Common myeloid progenitor, CD34-positive (primary cell): ENCODE measurements around the gene MCC.

Experiments
- CTCF ChIA-PET: fragments of 350-600 bp; sonication (Branson Sonifier 250); formaldehyde crosslinking; loops from one replicate; lab custom pipeline; 2021; ENCODE audit warnings: antibody characterized with exemption; lab: Charles Lee
- POLR2A ChIA-PET: fragments of 350-600 bp; sonication (Branson Sonifier 250); formaldehyde crosslinking; loops from one replicate; lab custom pipeline; 2021; ENCODE audit warnings: antibody characterized with exemption; lab: Charles Lee
- DNase-seq, 3 donors: peaks; one replicate each; pipeline versions ENCODE4 v3.0.0 to v3.0.0-alpha.2; 2013
- H3K27ac ChIP-seq, 2 experiments: 1 replicate in 1 of 2; 2 replicates in 1 of 2; pipeline ENCODE4 v1.7.0; 2013; ENCODE audit warnings: inconsistent platforms in 2 of 2, low read length in 2 of 2, mild to moderate bottlenecking in 2 of 2, low read depth in 1 of 2, moderate library complexity in 1 of 2; ENCODE audit not compliant: severe bottlenecking in 2 of 2, insufficient read depth in 1 of 2, poor library complexity in 1 of 2
- H3K27me3 ChIP-seq, 5 experiments: replicated peaks in 2 of 5; 1 replicate in 3 of 5; 2 replicates in 2 of 5; pipeline versions ENCODE4 v1.6.1 to v1.7.0; 2013; ENCODE audit warnings: low read length in 4 of 5, mild to moderate bottlenecking in 2 of 5, moderate library complexity in 2 of 5, inconsistent platforms in 1 of 5; ENCODE audit not compliant: insufficient read depth in 5 of 5, control insufficient read depth in 4 of 5
- H3K36me3 ChIP-seq, 4 experiments: 1 replicate in 2 of 4; 2 replicates in 2 of 4; pipeline versions ENCODE4 v1.6.1 to v1.7.0; 2013; ENCODE audit warnings: low read length in 3 of 4, control low read depth in 1 of 4, mild to moderate bottlenecking in 1 of 4; ENCODE audit not compliant: control insufficient read depth in 4 of 4, insufficient read depth in 4 of 4
- H3K4me1 ChIP-seq, 4 experiments: 1 replicate in 3 of 4; 2 replicates in 1 of 4; pipeline versions ENCODE4 v1.6.1 to v1.7.1; 2013; ENCODE audit warnings: low read length in 3 of 4, mild to moderate bottlenecking in 3 of 4, control low read depth in 1 of 4, inconsistent platforms in 1 of 4, moderate library complexity in 1 of 4; ENCODE audit not compliant: control insufficient read depth in 4 of 4, insufficient read depth in 4 of 4; ENCODE audit errors: control extremely low read depth in 1 of 4
- H3K4me3 ChIP-seq, 7 experiments: 1 replicate in 4 of 7; 2 replicates in 3 of 7; pipeline versions ENCODE4 v1.5.1 to v1.7.0; 2013; ENCODE audit warnings: mild to moderate bottlenecking in 7 of 7, low read length in 6 of 7, moderate library complexity in 6 of 7, inconsistent platforms in 2 of 7, low read depth in 2 of 7, control low read depth in 1 of 7; ENCODE audit not compliant: insufficient read depth in 4 of 7, control insufficient read depth in 1 of 7; ENCODE audit errors: extremely low read depth in 1 of 7
- H3K9me3 ChIP-seq, 5 experiments: 1 replicate in 4 of 5; 2 replicates in 1 of 5; pipeline versions ENCODE4 v1.6.1 to v1.7.1; 2013; ENCODE audit warnings: low read length in 4 of 5, mild to moderate bottlenecking in 2 of 5, inconsistent platforms in 1 of 5, low read depth in 1 of 5, moderate library complexity in 1 of 5; ENCODE audit not compliant: control insufficient read depth in 4 of 5, insufficient read depth in 2 of 5; ENCODE audit errors: control extremely low read depth in 1 of 5
- WGBS: methylation state at CpG from one replicate; pipeline ENCODE4 v1.1.5; 2013; ENCODE audit not compliant: insufficient coverage; 5-methylcytosine and 5-hydroxymethylcytosine counted together

The MCC gene

DNA sequence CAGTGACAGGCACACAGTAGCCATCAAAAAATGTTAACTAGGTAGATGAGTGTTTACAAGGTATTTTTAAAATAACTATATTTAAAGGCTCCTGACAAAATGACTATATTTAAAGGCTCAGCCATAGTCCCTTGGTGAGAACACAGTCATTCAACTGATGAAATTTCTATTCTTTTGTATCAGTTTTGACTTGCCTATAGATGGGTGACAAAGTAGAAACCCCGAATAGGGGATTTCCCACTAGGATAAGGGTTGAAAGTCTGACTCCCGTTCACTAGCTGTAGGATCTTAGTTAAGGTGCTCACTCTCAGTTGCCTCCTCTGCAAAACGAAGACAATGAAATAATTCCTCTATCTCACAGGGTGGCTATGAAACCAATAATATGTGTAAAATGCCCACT, 271.7 kb downstream of the MCC start:
- no peaks in the 10 kb centered on the region for H3K36me3 ChIP-seq
- POLR2A ChIA-PET = no interaction called here
- H3K4me3 ChIP-seq = no peak overlapping the region
- no CpG with 5 or more reads among the region's 3 CpGs for WGBS
- peaks cover 0 to 2% (median 0%) of the 10 kb centered on the region in 5 experiments for H3K27me3 ChIP-seq
- no peak overlapping the region for H3K27ac ChIP-seq
- no peaks in the 10 kb centered on the region for H3K9me3 ChIP-seq
- peaks cover 0 to 13% (median 2%) of the 10 kb centered on the region in 4 experiments for H3K4me1 ChIP-seq
- CTCF ChIA-PET = no interaction called here
- no peak for DNase-seq

DNA sequence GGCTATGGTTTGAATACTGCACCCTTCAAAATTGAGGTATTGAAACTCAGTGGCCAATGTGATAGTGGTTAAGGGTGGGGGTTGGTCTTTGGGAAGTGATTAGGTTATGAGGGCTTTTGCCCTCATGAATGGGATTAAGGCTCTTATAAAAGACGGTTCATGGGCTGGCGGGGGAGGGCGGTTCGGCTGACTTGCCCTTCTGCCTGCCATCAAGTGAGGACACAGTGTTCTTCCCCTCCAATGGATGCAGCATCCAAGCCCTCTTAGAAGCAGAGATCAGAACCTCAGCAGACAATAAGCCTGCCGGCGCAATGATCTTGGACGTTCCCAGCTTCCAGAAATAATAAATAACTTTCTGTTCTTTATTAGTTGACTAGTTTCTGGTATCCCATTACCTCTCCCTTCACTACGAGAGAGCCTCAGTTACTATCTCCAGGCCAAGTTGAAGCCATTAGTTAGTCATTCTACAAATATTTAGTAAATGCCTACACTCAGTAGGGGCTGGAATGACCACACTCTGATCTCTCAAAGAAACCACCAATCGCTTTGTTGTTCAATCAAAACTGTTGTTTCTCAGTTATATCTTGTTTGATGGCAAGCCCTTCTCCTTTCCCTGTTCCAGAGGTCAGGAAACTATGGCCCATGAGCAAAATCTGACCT, 272.7 kb downstream of the MCC start:
- H3K4me3 ChIP-seq = no peak overlapping the region
- ChIA-PET POLR2A (interaction anchor here (0.5 kb wide), 1 partner anchor 836 kb away, joined by 3 read pairs; no protein-coding TSS in a partner anchor), CTCF (no interaction called here)
- no peaks in the 10 kb centered on the region for H3K9me3 ChIP-seq
- H3K27ac ChIP-seq = no peak overlapping the region
- 100% methylated on average over 5 of the region's 9 CpGs for WGBS
- no peaks in the 10 kb centered on the region for H3K27me3 ChIP-seq
- DNase-seq = no peak
- peaks cover 0 to 13% (median 2%) of the 10 kb centered on the region in 4 experiments for H3K4me1 ChIP-seq
- H3K36me3 ChIP-seq = no peaks in the 10 kb centered on the region

DNA sequence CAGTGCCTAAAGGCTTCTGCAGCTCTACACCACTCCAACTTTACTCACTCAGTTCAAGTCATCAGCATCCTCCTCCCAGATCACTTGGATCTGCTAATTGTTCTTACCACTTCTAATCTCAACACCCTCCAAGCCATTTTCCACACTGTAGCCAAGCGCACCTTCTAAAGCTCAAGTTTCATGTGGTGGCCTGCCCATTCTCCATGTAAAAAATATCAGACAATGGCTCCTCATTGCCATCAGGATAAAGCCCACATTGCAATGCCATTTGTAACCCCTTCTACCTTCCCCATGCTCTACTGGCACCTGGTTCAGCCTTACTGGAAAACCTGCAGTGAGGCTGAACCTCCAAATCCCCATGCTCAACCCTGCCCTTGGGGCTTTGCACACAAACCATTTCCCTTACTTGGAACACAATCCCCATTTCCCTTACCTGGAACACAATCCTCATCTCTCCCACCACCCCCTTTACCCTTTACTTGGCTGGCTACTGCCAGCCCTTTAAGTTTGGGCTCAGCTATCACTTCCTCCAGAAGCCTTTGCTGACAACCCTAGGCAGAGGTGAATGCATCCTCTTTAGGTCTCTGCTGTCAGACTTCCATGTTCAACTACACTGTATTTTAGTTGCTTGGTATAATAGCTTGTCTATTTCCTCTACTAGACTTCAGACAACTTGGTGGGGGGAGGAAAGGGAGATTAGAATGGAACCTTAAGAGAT, 273.5 kb downstream of the MCC start:
- POLR2A ChIA-PET = interaction anchor here (0.5 kb wide), 1 partner anchor 837 kb away, joined by 3 read pairs; no protein-coding TSS in a partner anchor
- no peak overlapping the region for H3K4me3 ChIP-seq
- peaks cover 0 to 13% (median 2%) of the 10 kb centered on the region in 4 experiments for H3K4me1 ChIP-seq
- no peaks in the 10 kb centered on the region for H3K9me3 ChIP-seq
- no peaks in the 10 kb centered on the region for H3K36me3 ChIP-seq
- H3K27ac ChIP-seq = no peak overlapping the region
- WGBS = 100% methylated on average over 1 of the region's 1 CpG
- H3K27me3 ChIP-seq = no peaks in the 10 kb centered on the region
- CTCF ChIA-PET = no interaction called here
- no peak for DNase-seq

DNA sequence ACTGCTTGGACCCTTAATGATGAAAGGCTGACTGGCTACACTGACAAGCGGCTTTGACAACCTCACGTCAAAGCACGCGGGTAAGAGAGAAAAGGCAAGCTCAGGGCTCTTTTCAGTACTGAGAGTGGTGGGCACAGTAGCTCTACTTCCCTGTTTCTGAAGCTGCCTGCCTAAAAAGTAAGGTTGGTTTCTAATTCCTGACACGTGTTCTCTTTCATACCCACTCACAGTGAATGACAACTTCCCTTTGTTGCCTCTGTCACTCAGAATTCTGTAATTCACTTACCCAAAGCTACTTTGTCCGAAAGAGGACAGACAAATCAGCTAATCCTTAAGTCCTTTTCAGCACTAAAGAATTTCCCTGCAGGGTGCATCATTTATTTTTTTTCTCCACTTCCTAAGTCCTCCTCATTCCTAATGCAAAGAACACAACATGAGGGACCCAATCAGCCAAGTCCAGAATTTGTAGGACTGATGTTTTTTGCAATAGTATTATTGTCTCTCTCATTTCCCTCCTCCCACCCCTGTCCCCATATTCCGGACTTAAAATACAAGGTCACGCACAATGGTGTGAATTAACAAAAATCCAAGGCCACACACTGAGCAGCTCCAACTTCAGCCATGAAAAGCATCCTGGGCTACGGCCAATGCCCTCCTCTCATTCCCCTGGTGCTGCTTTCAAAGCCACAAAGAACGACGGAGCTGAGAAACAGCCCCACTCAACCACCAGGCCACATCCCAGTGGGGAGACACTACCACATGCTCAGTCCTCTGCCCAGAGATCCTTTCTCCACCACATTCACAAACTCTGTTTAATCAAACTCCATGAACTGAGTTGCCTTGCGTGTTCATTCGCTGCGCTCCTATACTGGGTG, 274.5 kb downstream of the MCC start:
- Histone ChIP-seq H3K4me1 (peaks cover 0 to 13% (median 2%) of the 10 kb centered on the region in 4 experiments), H3K27me3 (no peaks in the 10 kb centered on the region), H3K27ac (no peak overlapping the region), H3K9me3 (no peaks in the 10 kb centered on the region), H3K4me3 (no peak overlapping the region), H3K36me3 (no peaks in the 10 kb centered on the region)
- WGBS = 63% methylated on average over 13 of the region's 14 CpGs
- peak; percentile 3 to 61 (median 46) for DNase-seq
- ChIA-PET POLR2A (no interaction called here), CTCF (no interaction called here)

DNA sequence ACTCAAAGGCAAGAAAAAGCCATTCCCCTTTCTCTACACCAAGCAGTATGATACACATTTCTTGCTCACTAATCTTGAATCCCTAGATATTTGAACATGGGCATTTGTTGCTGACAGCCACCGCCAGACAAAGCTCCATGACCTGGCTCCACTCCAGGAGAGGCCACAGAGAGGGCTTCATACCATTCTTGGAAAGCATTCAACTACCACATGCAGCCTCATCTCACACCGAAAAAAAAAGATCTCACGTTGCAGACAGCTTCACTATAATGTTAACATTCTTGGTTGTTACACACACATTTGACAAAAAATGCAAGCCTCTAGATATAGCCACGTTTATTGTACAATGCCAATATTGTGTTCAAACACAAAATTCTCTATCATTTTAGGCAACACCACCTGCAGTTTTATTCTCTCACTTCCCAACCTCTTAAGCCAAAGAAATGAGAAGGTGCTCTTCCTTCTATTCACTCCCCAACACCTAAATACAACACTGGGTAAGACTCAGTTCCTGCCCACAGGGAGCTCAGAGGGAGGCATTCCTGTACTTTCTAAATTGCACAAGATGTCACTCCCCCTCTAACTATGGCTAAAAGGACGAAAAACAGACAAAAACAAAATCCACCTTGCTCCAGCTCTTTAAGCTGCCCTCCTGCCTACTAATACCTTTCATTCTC, 275.9 kb downstream of the MCC start:
- no peak overlapping the region for H3K4me3 ChIP-seq
- POLR2A ChIA-PET = no interaction called here

DNA sequence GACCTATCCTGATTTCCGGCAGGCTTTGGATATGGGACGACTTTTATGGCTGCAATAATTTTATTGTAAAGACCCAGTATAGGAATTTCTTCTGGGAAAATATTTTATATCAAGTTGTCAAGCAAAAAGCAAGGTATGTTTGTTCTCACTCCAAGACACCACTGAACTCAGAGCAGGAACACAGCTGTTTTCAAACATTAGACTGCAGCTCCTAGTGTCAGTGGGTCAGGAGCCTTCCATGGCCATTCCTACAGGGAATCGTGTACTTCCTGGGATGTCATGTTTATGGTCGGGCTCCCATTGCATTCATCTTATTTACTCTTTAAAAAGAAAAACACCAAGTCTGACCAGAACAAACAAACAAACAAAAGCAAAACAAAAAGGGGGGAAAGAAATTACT, 278.8 kb downstream of the MCC start:
- DNase-seq = no peak
- Histone ChIP-seq H3K9me3 (no peaks in the 10 kb centered on the region), H3K27me3 (no peaks in the 10 kb centered on the region), H3K36me3 (no peaks in the 10 kb centered on the region), H3K4me3 (no peak overlapping the region), H3K27ac (no peak overlapping the region), H3K4me1 (peaks cover 0 to 13% (median 2%) of the 10 kb centered on the region in 4 experiments)
- POLR2A ChIA-PET = no interaction called here
- CTCF ChIA-PET = no interaction called here
- WGBS = no CpG with 5 or more reads among the region's 4 CpGs

More for the DNA sequence above, 275.9 kb downstream of the MCC start:
- no peak overlapping the region for H3K27ac ChIP-seq
- H3K9me3 ChIP-seq = no peaks in the 10 kb centered on the region
- H3K4me1 ChIP-seq = peaks cover 0 to 13% (median 2%) of the 10 kb centered on the region in 4 experiments
- CTCF ChIA-PET = no interaction called here
- no peaks in the 10 kb centered on the region for H3K36me3 ChIP-seq
- 18% methylated on average over 5 of the region's 5 CpGs for WGBS
- H3K27me3 ChIP-seq = no peaks in the 10 kb centered on the region
- peak in 2 of 3 donors; percentile 37 to 52 for DNase-seq
